Measurements from ENCODE around the gene LDLRAP1. TPM values are rescaled to one million over a fixed set of nuclear protein-coding genes. Genes with fewer than 3 reads are reported as not detected.

Gene LDLRAP1
- total and polyA plus RNA-seq, 9 of the 15 experiments (the other 6 are each of a cell fraction or from before 2014, with no cell fraction given), result 0.56 to 29.6 (median 16.2) TPM

GRCh38 chr1:25549273-25550154, 6.1 kb downstream of the LDLRAP1 start (continued):
- no peak for TF ChIP-seq CGGBP1 (CRISPR knock-in tag; IDR thresholded peaks at IDR 0.05)
- TF ChIP-seq ERF (CRISPR knock-in tag; IDR thresholded peaks at IDR 0.05), result no peak
- no peak for TF ChIP-seq ZFP91 (CRISPR knock-in tag; IDR thresholded peaks at IDR 0.05)
- no peak for TF ChIP-seq PPARD (CRISPR knock-in tag; IDR thresholded peaks at IDR 0.05)
- peak; percentile 99 for TF ChIP-seq MEF2A (IDR thresholded peaks at IDR 0.05; ENCODE audit: control insufficient read depth, low read depth, low read length)
- TF ChIP-seq CBX5 (IDR thresholded peaks at IDR 0.05; ENCODE audit: borderline replicate concordance, low read depth), result no peak
- TF ChIP-seq XRCC4 (IDR thresholded peaks at IDR 0.05; ENCODE audit: extremely low read depth, insufficient read depth, insufficient read length), result no peak
- TF ChIP-seq NFRKB (IDR thresholded peaks at IDR 0.05; ENCODE audit: low read depth), result peak; percentile 35
- TF ChIP-seq SIN3A (IDR thresholded peaks at IDR 0.05; ENCODE audit: borderline replicate concordance in 2 of 2, control insufficient read depth in 1 of 2, low read depth in 2 of 2, low read length in 2 of 2), result peak in 1 of 2 experiments; percentile 59; a peak in 1 of 4 replicates
- no peak for TF ChIP-seq ARID3A (IDR thresholded peaks at IDR 0.05; ENCODE audit: borderline replicate concordance, low read depth, low read length)
- peak; percentile 51 to 83 for TF ChIP-seq E2F6 (IDR thresholded peaks at IDR 0.05; ENCODE audit: borderline replicate concordance in 1 of 2, extremely low read depth in 1 of 2, insufficient read depth in 1 of 2, insufficient read length in 1 of 2, low read depth in 1 of 2, low read length in 1 of 2, poor library complexity in 1 of 2, severe bottlenecking in 1 of 2)
- TF ChIP-seq DNMT1 (IDR thresholded peaks at IDR 0.05), result no peak
- no peak for TF ChIP-seq BRD4 (IDR thresholded peaks at IDR 0.05)
- TF ChIP-seq ARID4B (CRISPR knock-in tag; IDR thresholded peaks at IDR 0.05), result no peak; the same call in 1 of the 2 replicates
- TF ChIP-seq SNAPC5 (CRISPR knock-in tag; IDR thresholded peaks at IDR 0.05), result no peak
- TF ChIP-seq ZFPM2 (CRISPR knock-in tag; IDR thresholded peaks at IDR 0.05), result no peak
- no peak for TF ChIP-seq CC2D1A (IDR thresholded peaks at IDR 0.05)

Measured in K562 (cell line).